ENCODE results near the gene SPEF2. TPM values are rescaled to one million over a fixed set of nuclear protein-coding genes. Genes with fewer than 3 reads are reported as not detected.

The SPEF2 gene
- polyA plus RNA-seq, 1 donor (not counting 4 experiments of a cell fraction or from before 2014, with no cell fraction given): 1.6 TPM

DNA sequence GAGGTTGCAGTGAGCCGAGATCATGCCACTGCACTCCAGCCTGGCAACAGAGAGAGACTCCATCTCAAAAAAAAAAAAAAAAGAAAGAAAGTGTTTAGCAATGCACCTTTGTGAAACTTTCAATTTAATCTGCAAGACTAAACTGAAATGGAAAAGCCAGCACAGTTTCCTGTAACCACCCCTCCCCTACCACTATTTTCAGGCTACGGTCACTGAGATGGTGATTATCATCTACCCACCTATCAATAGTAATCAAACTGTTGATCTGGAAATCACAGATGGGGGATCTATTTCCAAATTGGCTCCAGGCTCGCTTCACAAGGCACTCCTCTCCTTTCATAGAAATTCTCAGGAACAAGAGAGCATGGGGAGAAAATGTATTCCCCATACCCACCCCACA lies 208.4 kb downstream of the SPEF2 start:
- DNase-seq (ENCODE audit: low read depth, low spot score) (no peak), FAIRE-seq (no peak)
- dilution Hi-C loops (cut with MboI; ENCODE audit: extremely low pct_ligation_motif_present, low sequenced_read_pairs): no loop called here
- H3K36me3 ChIP-seq (ENCODE audit: control insufficient read depth in 2 of 2, extremely low read depth in 1 of 2, insufficient read depth in 2 of 2, low read length in 2 of 2): no peaks in the 10 kb centered on the region
- no peaks in the 10 kb centered on the region for H3K9me3 ChIP-seq (ENCODE audit: control insufficient read depth, low read depth, low read length)
- no peak overlapping the region for H2AFZ ChIP-seq (ENCODE audit: control insufficient read depth, low read length)
- H3K27ac ChIP-seq (ENCODE audit: control insufficient read depth, insufficient read depth, low read length): no peak overlapping the region
- no peak overlapping the region for H3K9ac ChIP-seq (ENCODE audit: control insufficient read depth, extremely low read depth, insufficient read depth, low read length)
- no peaks in the 10 kb centered on the region for H3K27me3 ChIP-seq (ENCODE audit: control insufficient read depth, extremely low read depth, insufficient read depth, low read length)
- TF ChIP-seq, protein P1, sequence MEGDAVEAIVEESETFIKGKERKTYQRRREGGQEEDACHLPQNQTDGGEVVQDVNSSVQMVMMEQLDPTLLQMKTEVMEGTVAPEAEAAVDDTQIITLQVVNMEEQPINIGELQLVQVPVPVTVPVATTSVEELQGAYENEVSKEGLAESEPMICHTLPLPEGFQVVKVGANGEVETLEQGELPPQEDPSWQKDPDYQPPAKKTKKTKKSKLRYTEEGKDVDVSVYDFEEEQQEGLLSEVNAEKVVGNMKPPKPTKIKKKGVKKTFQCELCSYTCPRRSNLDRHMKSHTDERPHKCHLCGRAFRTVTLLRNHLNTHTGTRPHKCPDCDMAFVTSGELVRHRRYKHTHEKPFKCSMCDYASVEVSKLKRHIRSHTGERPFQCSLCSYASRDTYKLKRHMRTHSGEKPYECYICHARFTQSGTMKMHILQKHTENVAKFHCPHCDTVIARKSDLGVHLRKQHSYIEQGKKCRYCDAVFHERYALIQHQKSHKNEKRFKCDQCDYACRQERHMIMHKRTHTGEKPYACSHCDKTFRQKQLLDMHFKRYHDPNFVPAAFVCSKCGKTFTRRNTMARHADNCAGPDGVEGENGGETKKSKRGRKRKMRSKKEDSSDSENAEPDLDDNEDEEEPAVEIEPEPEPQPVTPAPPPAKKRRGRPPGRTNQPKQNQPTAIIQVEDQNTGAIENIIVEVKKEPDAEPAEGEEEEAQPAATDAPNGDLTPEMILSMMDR (optimal IDR thresholded peaks at IDR 0.05 in 1 of 3, IDR thresholded peaks at IDR 0.05 in 1 of 3, conservative IDR thresholded peaks at IDR 0.05 in 1 of 3; ENCODE audit: extremely low read depth in 1 of 3, insufficient read depth in 2 of 3, low read length in 3 of 3): no peak
- TF ChIP-seq EZH2 (IDR thresholded peaks at IDR 0.05; ENCODE audit: low read length): no peak
- no peaks in the 10 kb centered on the region for H3K9me1 ChIP-seq (ENCODE audit: control insufficient read depth, extremely low read depth, insufficient read depth, low read length)
- H3K4me3 ChIP-seq (ENCODE audit: control insufficient read depth in 2 of 3, extremely low read depth in 1 of 3, insufficient read depth in 2 of 3, low read depth in 1 of 3, low read length in 3 of 3): no peak overlapping the region
- no peaks in the 10 kb centered on the region for H4K20me1 ChIP-seq (ENCODE audit: control insufficient read depth, extremely low read depth, insufficient read depth, low read length)
- no peak overlapping the region for H3K4me2 ChIP-seq (ENCODE audit: control insufficient read depth, extremely low read depth, insufficient read depth, low read depth, low read length)
- no peaks in the 10 kb centered on the region for H3K79me2 ChIP-seq (ENCODE audit: control insufficient read depth, insufficient read depth, low read length)
- no peaks in the 10 kb centered on the region for H3K4me1 ChIP-seq (ENCODE audit: control insufficient read depth, extremely low read depth, insufficient read depth, low read length)

DNA sequence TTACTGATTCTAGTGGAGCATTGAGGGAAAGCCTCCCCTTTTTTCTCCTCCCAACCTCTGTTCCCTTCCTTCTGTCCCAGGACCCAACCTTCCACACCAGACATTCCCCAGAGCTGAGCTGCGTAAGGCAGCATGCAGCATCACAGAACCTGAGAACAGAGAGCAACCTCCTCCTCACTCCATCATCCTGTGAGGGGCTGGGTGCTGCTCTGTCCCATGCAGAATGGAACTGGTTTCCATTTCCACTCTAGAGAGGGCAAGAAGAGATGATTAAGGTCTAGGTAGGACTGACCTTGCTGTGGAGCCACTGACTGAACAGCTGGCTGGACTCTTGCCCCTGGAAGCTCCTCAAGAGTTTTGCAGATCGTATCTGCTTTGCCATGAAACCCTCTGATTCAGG lies 208.9 kb downstream of the SPEF2 start:
- Histone ChIP-seq H3K27ac (ENCODE audit: control insufficient read depth, insufficient read depth, low read length) (no peak overlapping the region), H4K20me1 (ENCODE audit: control insufficient read depth, extremely low read depth, insufficient read depth, low read length) (no peaks in the 10 kb centered on the region), H3K9me1 (ENCODE audit: control insufficient read depth, extremely low read depth, insufficient read depth, low read length) (no peaks in the 10 kb centered on the region), H3K79me2 (ENCODE audit: control insufficient read depth, insufficient read depth, low read length) (no peaks in the 10 kb centered on the region), H3K36me3 (ENCODE audit: control insufficient read depth in 2 of 2, extremely low read depth in 1 of 2, insufficient read depth in 2 of 2, low read length in 2 of 2) (no peaks in the 10 kb centered on the region), H3K4me2 (ENCODE audit: control insufficient read depth, extremely low read depth, insufficient read depth, low read depth, low read length) (no peak overlapping the region), H3K27me3 (ENCODE audit: control insufficient read depth, extremely low read depth, insufficient read depth, low read length) (no peaks in the 10 kb centered on the region), H2AFZ (ENCODE audit: control insufficient read depth, low read length) (no peak overlapping the region), H3K9me3 (ENCODE audit: control insufficient read depth, low read depth, low read length) (no peaks in the 10 kb centered on the region), H3K9ac (ENCODE audit: control insufficient read depth, extremely low read depth, insufficient read depth, low read length) (no peak overlapping the region), H3K4me1 (ENCODE audit: control insufficient read depth, extremely low read depth, insufficient read depth, low read length) (no peaks in the 10 kb centered on the region), H3K4me3 (ENCODE audit: control insufficient read depth in 2 of 3, extremely low read depth in 1 of 3, insufficient read depth in 2 of 3, low read depth in 1 of 3, low read length in 3 of 3) (no peak overlapping the region)
- TF ChIP-seq, protein P1 (optimal IDR thresholded peaks at IDR 0.05 in 1 of 3, IDR thresholded peaks at IDR 0.05 in 1 of 3, conservative IDR thresholded peaks at IDR 0.05 in 1 of 3; ENCODE audit: extremely low read depth in 1 of 3, insufficient read depth in 2 of 3, low read length in 3 of 3): no peak
- no peak for TF ChIP-seq EZH2 (IDR thresholded peaks at IDR 0.05; ENCODE audit: low read length)
- dilution Hi-C loops (cut with MboI; ENCODE audit: extremely low pct_ligation_motif_present, low sequenced_read_pairs): no loop called here
- FAIRE-seq: no peak
- no peak for DNase-seq (ENCODE audit: low read depth, low spot score)
